Hematopoietic multipotent progenitor cell treated with erythropoietin and hydrocortisone succinate and interleukin-3 and kit ligand, for 8 days (in vitro differentiated cells): Measurements from ENCODE around the gene CCDC92.
"Not testable (repeated sequence)": the region's sequence is repeated elsewhere in the genome, so short reads cannot be mapped to it uniquely, and the experiment has no call there.

Experiments used
- DNase-seq: peaks from one replicate; pipeline ENCODE4 v3.0.0-alpha.2; 2015

CCDC92 gene

GRCh38 chr12:123948796-123949769, 23.5 kb downstream of the CCDC92 start:
- no peak for DNase-seq

- no peak for DNase-seq
Measured at GRCh38 chr12:123948401-123948795, 24.2 kb downstream of the CCDC92 start.

- not testable (repeated sequence) for DNase-seq
Measured at GRCh38 chr12:123947531-123947930, 25.1 kb downstream of the CCDC92 start.

GRCh38 chr12:123946516-123947505, 25.8 kb downstream of the CCDC92 start:
- DNase-seq, result not testable (repeated sequence)

- no peak for DNase-seq
Measured at GRCh38 chr12:123946152-123946515, 26.5 kb downstream of the CCDC92 start.

GRCh38 chr12:123945287-123946151, 27.1 kb downstream of the CCDC92 start:
- no peak for DNase-seq

GRCh38 chr12:123944696-123945095, 27.9 kb downstream of the CCDC92 start:
- DNase-seq, result no peak

GRCh38 chr12:123943816-123944215, 28.8 kb downstream of the CCDC92 start:
- no peak for DNase-seq

- no peak for DNase-seq
Measured at GRCh38 chr12:123942911-123943648, 29.6 kb downstream of the CCDC92 start.

- no peak for DNase-seq
Measured at GRCh38 chr12:123942238-123942653, 30.4 kb downstream of the CCDC92 start.

GRCh38 chr12:123941624-123942237, 30.9 kb downstream of the CCDC92 start:
- DNase-seq, result no peak

- DNase-seq, result no peak
Measured at GRCh38 chr12:123941000-123941399, 31.6 kb downstream of the CCDC92 start.

- DNase-seq, result no peak
Measured at GRCh38 chr12:123940627-123940966, 32.0 kb downstream of the CCDC92 start.

- DNase-seq, result no peak
Measured at GRCh38 chr12:123939716-123940626, 32.7 kb downstream of the CCDC92 start.

- no peak for DNase-seq
Measured at GRCh38 chr12:123938679-123939480, 33.8 kb downstream of the CCDC92 start.

- DNase-seq, result no peak
Measured at GRCh38 chr12:123937707-123938591, 34.7 kb downstream of the CCDC92 start.

- no peak for DNase-seq
Measured at GRCh38 chr12:123936956-123937706, 35.5 kb downstream of the CCDC92 start.
